8988T (cell line): ENCODE data around the gene LRRC61.
A peak's percentile ranks its signal among the peaks of the same experiment; 100 is the strongest.

ENCODE experiments used
- DNase-seq: peaks from one replicate; pipeline ENCODE4 v3.0.0; 2011

LRRC61 gene

DNA sequence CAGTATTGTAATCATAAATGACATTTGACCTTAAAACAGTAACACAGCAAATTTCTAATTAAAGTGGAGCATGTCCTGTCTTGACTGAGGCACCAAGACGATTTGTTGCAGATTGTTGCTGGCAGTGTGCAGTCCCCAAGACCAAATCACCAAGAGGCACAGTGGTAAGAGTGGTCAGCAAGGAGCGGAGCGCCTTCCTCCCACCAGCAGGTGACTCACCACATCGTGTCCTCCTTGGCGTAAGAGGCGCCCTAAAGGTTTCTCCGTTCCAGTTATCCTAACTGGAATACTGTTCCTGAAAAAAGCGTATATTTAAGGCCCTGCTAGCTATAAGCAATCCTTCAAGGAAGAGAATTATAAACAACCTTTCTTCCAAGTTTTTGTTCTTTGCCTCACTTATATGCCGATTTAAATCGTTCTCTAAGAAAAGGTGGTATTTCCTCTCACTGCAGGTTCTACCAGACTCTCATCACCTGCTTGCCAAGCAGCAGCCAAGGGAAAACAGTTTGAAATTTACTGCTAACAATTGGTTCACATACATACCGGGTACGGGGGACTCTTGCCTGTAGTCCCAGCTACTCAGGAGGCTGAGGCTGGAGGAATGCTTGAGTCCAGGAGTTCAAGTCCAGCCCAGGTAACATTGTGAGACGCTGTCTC is 34.7 kb downstream of the LRRC61 start:
- no peak for DNase-seq

GRCh38 chr7:150358433-150358832 is 35.3 kb downstream of the LRRC61 start:
- DNase-seq, result no peak

GRCh38 chr7:150358988-150359621 is 36.0 kb downstream of the LRRC61 start:
- DNase-seq, result no peak

GRCh38 chr7:150359622-150360362 is 36.6 kb downstream of the LRRC61 start:
- DNase-seq, result no peak

DNA sequence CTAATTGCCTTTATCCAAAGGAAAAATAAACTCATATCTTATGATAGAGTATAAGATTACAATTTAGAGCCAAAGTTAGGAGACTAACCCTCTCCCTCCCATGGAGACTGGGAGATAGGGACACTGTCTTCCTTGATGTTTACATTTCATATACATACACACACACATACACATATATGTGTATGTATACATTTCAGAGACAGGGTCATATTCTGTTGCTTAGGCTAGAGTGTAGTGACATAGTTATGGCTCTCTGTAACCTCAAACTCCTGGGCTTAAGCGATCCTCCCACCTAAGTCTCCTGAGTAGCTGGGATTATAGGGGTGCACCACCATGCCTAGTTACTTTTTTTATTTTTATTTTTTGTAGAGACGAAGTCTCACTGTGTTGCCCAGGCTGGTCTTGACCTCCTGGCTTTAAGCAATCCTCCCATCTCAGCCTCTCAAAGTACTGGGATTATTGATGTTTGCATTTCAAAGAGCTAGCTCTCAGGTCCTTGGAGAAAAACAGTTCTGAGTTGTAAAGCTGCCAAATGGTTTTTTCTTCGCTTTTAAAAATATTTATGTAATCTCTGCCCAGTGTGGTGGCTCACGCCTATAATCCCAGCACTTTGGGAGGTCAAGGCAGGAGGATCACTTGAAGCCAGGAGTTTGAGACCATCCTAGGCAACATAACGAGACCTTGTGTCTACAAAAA is 37.4 kb downstream of the LRRC61 start:
- no peak for DNase-seq

GRCh38 chr7:150361402-150361801 is 38.2 kb downstream of the LRRC61 start:
- no peak for DNase-seq

DNA sequence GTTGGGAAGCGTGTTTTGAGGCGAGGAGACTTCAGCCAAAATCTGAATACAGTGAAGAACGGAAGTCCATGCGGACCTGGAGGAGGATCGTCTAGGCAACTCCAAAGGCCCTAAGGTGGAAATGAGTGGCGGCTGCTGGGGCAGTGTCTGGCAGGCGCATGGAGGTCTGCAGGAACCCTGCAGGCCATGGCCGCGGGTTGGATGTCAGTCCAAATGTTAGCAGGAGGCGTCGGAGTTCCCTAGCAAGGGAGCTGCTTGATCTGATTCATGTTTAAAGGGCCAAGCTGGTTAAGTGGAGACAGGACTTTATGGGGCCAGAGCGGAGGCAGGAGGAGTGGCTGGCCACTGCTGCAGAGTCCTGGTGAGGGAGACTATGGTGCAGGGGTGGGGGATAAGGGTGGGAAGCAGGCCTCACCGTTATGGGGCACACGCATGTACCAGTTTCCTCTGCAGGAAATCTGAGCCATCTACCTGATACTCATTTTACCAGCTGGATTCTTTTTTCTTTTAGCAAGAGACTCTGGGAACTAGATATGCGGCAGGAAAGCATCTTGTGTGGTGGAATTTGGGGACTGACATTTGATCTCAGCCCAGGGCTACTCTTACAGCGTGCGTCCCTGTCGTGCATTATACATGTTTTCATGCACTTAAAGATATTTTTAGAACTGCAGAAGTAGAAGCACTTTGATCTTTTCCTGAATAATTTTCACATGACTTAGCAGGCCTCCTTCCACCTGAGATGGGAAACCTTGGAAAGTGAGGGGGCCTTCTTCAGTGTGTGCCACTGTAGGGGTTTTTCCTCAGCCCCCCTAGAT is 38.9 kb downstream of the LRRC61 start:
- no peak for DNase-seq

- DNase-seq, result no peak
Observed at GRCh38 chr7:150363370-150363769, 40.2 kb downstream of the LRRC61 start.

- DNase-seq, result no peak
Observed at GRCh38 chr7:150363872-150364271, 40.7 kb downstream of the LRRC61 start.

DNA sequence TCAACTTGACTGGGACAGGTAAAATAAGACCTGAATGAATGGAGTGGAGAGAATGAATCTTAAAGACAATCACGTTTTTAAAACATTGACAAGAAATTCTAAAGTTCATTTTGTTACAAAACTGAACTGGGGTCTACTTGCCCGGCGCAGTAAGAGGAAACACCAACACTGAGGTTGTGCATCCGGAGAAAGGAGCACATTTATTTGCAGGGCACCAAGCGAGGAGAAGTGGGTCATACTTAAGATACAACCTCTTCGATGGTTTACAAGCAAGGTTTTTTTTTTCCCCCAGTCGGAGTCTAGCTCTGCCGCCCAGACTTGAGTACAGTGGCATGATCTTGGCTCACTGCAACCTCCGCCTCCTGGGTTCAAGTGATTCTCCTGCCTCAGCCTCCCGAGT is 42.0 kb downstream of the LRRC61 start:
- DNase-seq, result no peak

GRCh38 chr7:150365673-150366398 is 42.7 kb downstream of the LRRC61 start:
- DNase-seq, result no peak

DNA sequence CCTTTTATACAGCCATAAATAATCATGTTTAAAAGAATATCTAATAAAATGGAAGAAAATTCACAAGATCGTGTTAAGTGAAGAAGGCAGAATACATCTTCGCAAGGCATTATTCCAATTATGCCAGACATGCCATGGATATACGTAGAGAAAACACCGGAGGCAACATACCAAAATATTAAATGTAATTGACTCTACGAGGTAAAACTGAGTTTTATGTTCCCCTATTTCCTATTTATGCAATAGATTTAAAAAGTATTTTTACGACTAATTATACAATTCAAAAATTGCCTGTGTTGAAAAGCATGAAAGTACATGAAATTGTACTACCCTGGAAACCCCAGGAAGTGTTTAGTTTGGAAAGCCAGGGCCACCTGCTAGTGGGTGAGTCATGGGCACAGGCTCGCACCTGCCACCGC is 44.5 kb downstream of the LRRC61 start:
- DNase-seq, result peak; percentile 94

GRCh38 chr7:150368096-150368883 is 45.1 kb downstream of the LRRC61 start, which contains the start of gene REPIN1:
REPIN1 (plus strand) TSS chr7:150368822; CDS start chr7:150369712, 890 bp downstream.
- DNase-seq, result peak; percentile 73

DNA sequence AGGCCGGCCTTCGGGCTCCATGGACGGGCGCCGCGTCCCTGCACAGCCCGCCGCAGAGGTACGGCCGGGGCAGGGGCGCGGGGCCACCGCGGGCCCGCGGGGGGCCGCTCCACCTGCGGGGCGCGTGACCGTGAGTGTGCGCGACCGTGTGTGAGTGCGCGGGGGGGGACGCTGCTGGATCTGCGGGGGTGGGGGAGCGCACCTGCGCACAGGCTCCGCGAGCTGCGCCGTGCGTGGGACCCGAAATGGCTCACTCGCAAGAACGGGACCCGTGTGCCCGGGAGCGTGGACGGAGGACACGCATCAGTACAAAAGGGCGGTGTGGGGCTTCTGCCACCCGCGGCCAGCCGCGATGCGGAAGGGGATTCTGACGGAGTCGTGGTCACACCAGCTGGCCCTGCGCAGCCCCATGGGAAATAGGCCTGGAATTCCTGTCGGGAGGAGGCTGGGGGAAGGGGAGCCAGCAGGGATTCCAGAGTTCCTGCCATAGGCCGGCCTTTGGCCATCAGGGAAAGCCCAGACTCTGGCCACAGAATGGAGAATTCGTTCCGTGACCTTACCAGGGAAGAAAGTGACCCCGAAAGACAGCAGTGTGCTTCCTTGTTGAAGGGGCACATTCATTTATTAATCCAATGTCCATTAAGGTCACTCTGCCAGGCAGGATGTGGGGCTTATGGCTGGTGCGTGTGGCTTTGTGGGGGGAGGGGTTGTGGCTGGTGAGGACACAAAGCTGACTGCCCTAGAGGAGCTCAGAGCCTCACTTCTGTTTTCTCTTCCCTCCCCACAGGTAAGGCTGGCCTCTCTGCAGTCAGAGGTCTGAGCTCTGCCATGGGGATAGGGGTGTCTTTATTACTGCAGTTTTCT is 46.0 kb downstream of the LRRC61 start:
- peak; percentile 66 for DNase-seq

- DNase-seq, result no peak
Observed at GRCh38 chr7:150369748-150370501, 46.8 kb downstream of the LRRC61 start.

- no peak for DNase-seq
Observed at GRCh38 chr7:150370612-150371071, 47.5 kb downstream of the LRRC61 start.

GRCh38 chr7:150371131-150371995 is 48.2 kb downstream of the LRRC61 start:
- no peak for DNase-seq

GRCh38 chr7:150371996-150372270 is 48.8 kb downstream of the LRRC61 start:
- DNase-seq, result no peak
